Activated T-helper 2 cell treated with anti-CD3 and anti-CD28 coated beads, Interferon-gamma antibody, Interleukin-2, Interleukin-4, amounts not matched to agents 10 μg/mL and 5 μg/mL and 100 μg/mL, durations not matched to agents 14 hours and 24 hours and 36 hours (primary cell): ENCODE results near the gene GPC6. TPM values are rescaled to one million over a fixed set of nuclear protein-coding genes. Genes with fewer than 3 reads are reported as not detected.

Experiments
- DNase-seq: peaks from one replicate; pipeline ENCODE4 v3.0.0; 2021; ENCODE audit warnings: low spot score
- H3K27ac Mint-ChIP-seq: one replicate; pipeline ENCODE4 v1.8.0; 2021; ENCODE audit warnings: mixed read lengths
- H3K27me3 Mint-ChIP-seq: one replicate; pipeline ENCODE4 v1.8.0; 2021; ENCODE audit warnings: low read depth, mixed read lengths
- H3K36me3 Mint-ChIP-seq: one replicate; pipeline ENCODE4 v1.8.0; 2021; ENCODE audit warnings: low read depth, mixed read lengths
- H3K4me1 Mint-ChIP-seq: one replicate; pipeline ENCODE4 v1.8.0; 2021; ENCODE audit warnings: low read depth, mixed read lengths
- H3K4me3 Mint-ChIP-seq: one replicate; pipeline ENCODE4 v1.8.0; 2021; ENCODE audit warnings: low read depth, mild to moderate bottlenecking, moderate library complexity, mixed read lengths
- H3K9me3 Mint-ChIP-seq: one replicate; pipeline ENCODE4 v1.8.0; 2021; ENCODE audit warnings: mixed read lengths
- intact Hi-C: fragments of 100-400 bp; cut with micrococcal nuclease; formaldehyde crosslinking; loops from one replicate; pipeline ENCODE4 v1.15.1; 2023
- total RNA-seq: library from RNA; stranded (reverse); gene quantifications from 2 replicates; pipeline ENCODE4 v1.2.3, GENCODE V29; 2022

Gene GPC6
- total RNA-seq, 1 donor from 2014 or later, result not detected

- H3K27ac Mint-ChIP-seq, result no peak overlapping the region
- H3K27me3 Mint-ChIP-seq, result no peaks in the 10 kb centered on the region
- H3K36me3 Mint-ChIP-seq, result no peaks in the 10 kb centered on the region
- H3K4me3 Mint-ChIP-seq, result no peak overlapping the region
- no peaks in the 10 kb centered on the region for H3K9me3 Mint-ChIP-seq
- intact Hi-C loops, result no loop called here
- DNase-seq, result no peak
- H3K4me1 Mint-ChIP-seq, result no peaks in the 10 kb centered on the region
These were observed 6.5 kb upstream of the GPC6 start for GRCh38 chr13:93220073-93220472.

DNA sequence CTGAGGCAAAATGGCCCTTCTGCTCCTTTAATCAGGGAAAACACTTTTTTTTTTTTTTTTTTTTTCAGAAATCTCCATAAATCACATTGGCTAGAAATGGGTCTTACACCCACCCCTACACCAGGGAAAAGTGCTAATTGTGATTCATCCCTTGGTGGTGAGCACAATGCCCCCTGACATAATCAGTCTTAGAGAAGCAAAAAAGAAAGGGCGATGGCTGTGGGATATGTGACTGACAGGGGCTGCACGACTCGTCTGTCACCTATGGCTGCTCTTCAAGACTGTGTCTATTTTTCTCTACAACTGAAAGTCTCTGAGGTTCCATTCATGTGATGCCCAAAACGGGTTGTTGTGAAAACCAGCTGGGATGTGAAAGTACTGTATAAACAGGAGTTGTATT lies 3.6 kb upstream of the GPC6 start:
- Mint-ChIP-seq H3K36me3 (no peaks in the 10 kb centered on the region), H3K4me1 (peaks cover 5% of the 10 kb centered on the region), H3K27ac (no peak overlapping the region), H3K4me3 (no peak overlapping the region), H3K27me3 (peaks cover 20% of the 10 kb centered on the region), H3K9me3 (no peaks in the 10 kb centered on the region)
- DNase-seq, result no peak
- intact Hi-C loops, result no loop called here

DNA sequence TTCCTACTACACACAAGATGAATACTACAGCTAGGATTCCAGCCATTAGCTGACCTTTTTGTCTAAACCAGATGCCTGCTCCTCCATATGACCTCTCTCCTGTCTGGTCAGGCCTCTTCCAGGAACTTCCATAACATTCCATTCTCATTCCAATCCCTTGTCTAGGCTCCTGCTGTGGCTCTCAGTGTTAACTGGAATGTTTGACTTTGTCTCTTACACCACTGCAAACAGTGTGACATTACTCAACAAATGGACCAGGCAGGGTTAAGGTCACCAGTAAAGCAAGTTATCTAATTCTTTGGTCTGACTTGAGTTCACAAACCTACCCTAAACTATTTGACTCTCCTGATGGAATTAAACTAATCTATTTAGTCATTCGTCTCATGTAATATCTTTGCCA lies 2.1 kb upstream of the GPC6 start:
- intact Hi-C loops, result no loop called here
- no peaks in the 10 kb centered on the region for H3K36me3 Mint-ChIP-seq
- H3K27me3 Mint-ChIP-seq, result peaks cover 30% of the 10 kb centered on the region
- peaks cover 5% of the 10 kb centered on the region for H3K4me1 Mint-ChIP-seq
- no peak overlapping the region for H3K27ac Mint-ChIP-seq
- no peaks in the 10 kb centered on the region for H3K9me3 Mint-ChIP-seq
- no peak overlapping the region for H3K4me3 Mint-ChIP-seq
- no peak for DNase-seq

- DNase-seq, result no peak
- Mint-ChIP-seq H3K9me3 (no peaks in the 10 kb centered on the region), H3K4me1 (peaks cover 5% of the 10 kb centered on the region), H3K4me3 (no peak overlapping the region), H3K27ac (no peak overlapping the region), H3K27me3 (peaks cover 40% of the 10 kb centered on the region), H3K36me3 (no peaks in the 10 kb centered on the region)
- intact Hi-C loops, result no loop called here
These were observed 997 bp upstream of the GPC6 start for GRCh38 chr13:93225610-93226009.

DNA sequence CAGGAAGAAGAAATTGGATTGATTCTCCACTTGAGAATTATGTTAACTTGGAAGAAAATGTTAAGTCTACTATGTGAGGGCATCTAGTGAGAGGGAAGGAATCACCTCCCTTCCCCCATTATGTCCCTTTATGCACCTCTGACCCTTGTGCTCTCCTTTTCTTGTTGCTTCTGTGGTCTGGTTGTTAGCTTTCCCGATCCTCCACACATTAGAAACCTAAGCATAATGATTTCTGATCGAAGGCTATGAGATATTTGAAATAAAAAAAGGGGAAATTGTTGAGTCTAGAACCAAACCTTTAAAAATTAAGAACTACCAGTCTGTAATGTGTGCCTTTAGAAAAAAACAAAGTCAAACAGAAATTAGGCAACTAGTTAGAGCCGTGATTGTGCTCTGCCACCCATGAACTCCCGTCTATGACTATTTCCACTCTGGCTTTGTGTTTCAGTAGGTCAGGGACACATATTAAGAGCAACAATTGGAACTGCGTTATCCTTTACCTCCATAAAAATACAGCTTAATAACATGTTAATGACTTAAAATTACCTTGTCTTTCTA lies 463 bp upstream of the GPC6 start:
- Mint-ChIP-seq H3K9me3 (no peaks in the 10 kb centered on the region), H3K36me3 (no peaks in the 10 kb centered on the region), H3K27ac (no peak overlapping the region), H3K4me1 (peaks cover 5% of the 10 kb centered on the region), H3K4me3 (no peak overlapping the region), H3K27me3 (peaks cover 41% of the 10 kb centered on the region)
- DNase-seq, result no peak
- intact Hi-C loops, result no loop called here

GRCh38 chr13:93227280-93227877 lies 772 bp downstream of the GPC6 start:
- H3K4me3 Mint-ChIP-seq, result no peak overlapping the region
- no peaks in the 10 kb centered on the region for H3K9me3 Mint-ChIP-seq
- no peaks in the 10 kb centered on the region for H3K36me3 Mint-ChIP-seq
- peaks cover 41% of the 10 kb centered on the region for H3K27me3 Mint-ChIP-seq
- peaks cover 5% of the 10 kb centered on the region for H3K4me1 Mint-ChIP-seq
- DNase-seq, result no peak
- H3K27ac Mint-ChIP-seq, result no peak overlapping the region
- intact Hi-C loops, result no loop called here

DNA sequence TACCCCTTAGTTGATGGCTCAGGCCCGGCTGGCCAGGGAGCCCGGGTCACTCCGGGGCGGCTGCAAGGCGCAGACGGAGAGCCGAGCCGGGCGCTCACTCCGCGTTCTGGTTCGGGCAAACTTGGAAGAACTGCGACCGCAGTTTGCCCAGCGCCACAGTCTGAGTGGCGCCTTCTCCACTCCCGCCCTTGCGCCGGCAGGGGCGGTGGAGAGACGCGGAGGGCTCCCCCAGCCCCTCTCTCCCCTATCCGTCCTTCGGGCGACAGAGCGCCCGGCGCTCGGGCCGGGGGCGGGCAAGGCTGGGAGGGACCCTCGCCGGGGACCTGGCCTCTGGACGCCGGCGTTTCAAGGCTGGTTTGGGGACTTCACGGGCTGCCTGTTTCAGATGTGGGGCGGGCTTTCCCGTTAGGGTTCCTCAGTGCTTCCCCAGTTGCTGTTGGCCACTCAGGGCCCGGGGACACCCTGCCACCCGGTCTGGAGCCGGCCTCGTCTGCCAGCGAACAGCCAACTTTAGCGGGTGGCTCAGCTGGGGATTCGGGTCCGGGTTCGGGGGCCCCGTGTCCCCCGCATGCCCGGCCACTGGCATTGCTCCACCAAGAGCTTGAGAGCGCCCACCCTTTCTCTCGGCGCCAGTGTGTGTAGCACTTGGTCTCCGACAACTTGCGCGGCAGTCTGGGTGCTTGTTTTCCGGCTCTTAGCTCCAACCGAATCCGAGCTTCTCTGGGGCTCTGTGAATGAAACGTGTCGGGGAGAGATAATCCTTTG lies 1.5 kb downstream of the GPC6 start:
- intact Hi-C loops, result no loop called here
- H3K4me1 Mint-ChIP-seq, result peaks cover 5% of the 10 kb centered on the region

DNA sequence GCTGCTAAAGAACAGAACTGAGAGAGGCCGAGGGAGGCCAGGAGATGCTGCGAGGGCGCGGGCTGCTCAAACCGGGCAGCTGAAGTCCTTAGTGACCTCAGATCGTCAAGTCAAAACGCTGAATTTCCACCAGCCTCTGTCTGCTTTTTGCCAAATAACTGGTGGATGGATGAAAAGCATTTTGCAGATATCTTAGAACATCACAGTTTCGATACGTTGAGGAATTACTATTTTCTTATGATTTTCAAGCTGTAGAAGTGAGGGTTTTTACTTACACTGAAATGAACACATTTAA lies 2.0 kb downstream of the GPC6 start:
- Mint-ChIP-seq H3K36me3 (no peaks in the 10 kb centered on the region), H3K27me3 (peaks cover 41% of the 10 kb centered on the region), H3K4me3 (no peak overlapping the region), H3K4me1 (peaks cover 5% of the 10 kb centered on the region), H3K9me3 (no peaks in the 10 kb centered on the region), H3K27ac (no peak overlapping the region)
- no peak for DNase-seq
- intact Hi-C loops, result no loop called here

More for the DNA sequence above, 1.5 kb downstream of the GPC6 start:
- H3K27me3 Mint-ChIP-seq, result peaks cover 41% of the 10 kb centered on the region
- no peak for DNase-seq
- no peaks in the 10 kb centered on the region for H3K9me3 Mint-ChIP-seq
- no peak overlapping the region for H3K27ac Mint-ChIP-seq
- H3K4me3 Mint-ChIP-seq, result no peak overlapping the region
- H3K36me3 Mint-ChIP-seq, result no peaks in the 10 kb centered on the region

GRCh38 chr13:93230261-93230855 lies 3.8 kb downstream of the GPC6 start:
- Mint-ChIP-seq H3K4me1 (peaks cover 5% of the 10 kb centered on the region), H3K9me3 (no peaks in the 10 kb centered on the region), H3K36me3 (no peaks in the 10 kb centered on the region), H3K27me3 (peaks cover 40% of the 10 kb centered on the region), H3K27ac (no peak overlapping the region), H3K4me3 (no peak overlapping the region)
- DNase-seq, result no peak
- intact Hi-C loops, result no loop called here

- intact Hi-C loops, result no loop called here
- DNase-seq, result no peak
- H3K4me1 Mint-ChIP-seq, result peaks cover 3% of the 10 kb centered on the region
- no peaks in the 10 kb centered on the region for H3K36me3 Mint-ChIP-seq
- no peak overlapping the region for H3K27ac Mint-ChIP-seq
- H3K9me3 Mint-ChIP-seq, result no peaks in the 10 kb centered on the region
- H3K27me3 Mint-ChIP-seq, result peaks cover 27% of the 10 kb centered on the region
- no peak overlapping the region for H3K4me3 Mint-ChIP-seq
These were observed 5.3 kb downstream of the GPC6 start for GRCh38 chr13:93231867-93232266.

GRCh38 chr13:93233997-93234416 lies 7.4 kb downstream of the GPC6 start:
- Mint-ChIP-seq H3K4me1 (no peaks in the 10 kb centered on the region), H3K36me3 (no peaks in the 10 kb centered on the region), H3K27me3 (peaks cover 15% of the 10 kb centered on the region), H3K27ac (no peak overlapping the region), H3K4me3 (no peak overlapping the region), H3K9me3 (peaks cover 7% of the 10 kb centered on the region)
- intact Hi-C loops, result no loop called here
- no peak for DNase-seq

DNA sequence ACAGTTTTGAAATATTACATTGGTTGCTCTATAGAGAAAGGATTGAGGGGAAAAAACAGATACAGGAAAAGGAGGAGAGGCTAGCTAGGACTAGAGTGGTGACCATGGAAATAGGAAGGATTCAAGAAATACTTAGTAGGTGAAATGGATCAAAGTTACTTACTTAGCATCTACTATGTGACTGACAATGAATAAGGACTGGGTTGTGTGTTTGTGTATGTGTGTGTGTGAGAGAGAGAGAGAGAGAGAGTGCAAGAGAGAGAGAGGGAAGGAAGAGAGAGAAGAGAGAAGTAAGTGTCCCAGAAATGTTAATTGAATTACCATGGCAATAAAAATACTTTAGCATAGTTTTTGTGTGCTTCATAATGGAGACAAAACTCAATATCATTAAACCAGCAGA lies 7.9 kb downstream of the GPC6 start:
- intact Hi-C loops, result no loop called here
- H3K27me3 Mint-ChIP-seq, result peaks cover 12% of the 10 kb centered on the region
- no peaks in the 10 kb centered on the region for H3K36me3 Mint-ChIP-seq
- no peak for DNase-seq
- H3K4me1 Mint-ChIP-seq, result no peaks in the 10 kb centered on the region
- H3K27ac Mint-ChIP-seq, result no peak overlapping the region
- H3K4me3 Mint-ChIP-seq, result no peak overlapping the region
- H3K9me3 Mint-ChIP-seq, result peaks cover 11% of the 10 kb centered on the region
